Mucosa of stomach (tissue), 1 donor: Measurements from ENCODE around the gene CEP44.
"Not testable (repeated sequence)": the region's sequence is repeated elsewhere in the genome, so short reads cannot be mapped to it uniquely, and the experiment has no call there.

ENCODE experiments used
- H3K27me3 ChIP-seq: one replicate; pipeline ENCODE4 v1.7.0; 2013; ENCODE audit warnings: mild to moderate bottlenecking, low read length; ENCODE audit not compliant: control insufficient read depth, insufficient read depth
- H3K36me3 ChIP-seq: one replicate; pipeline ENCODE4 v1.7.0; 2013; ENCODE audit warnings: low read length; ENCODE audit not compliant: control insufficient read depth, insufficient read depth
- H3K4me1 ChIP-seq: one replicate; pipeline ENCODE4 v1.7.0; 2013; ENCODE audit warnings: mild to moderate bottlenecking, low read length; ENCODE audit not compliant: control insufficient read depth, insufficient read depth
- H3K4me3 ChIP-seq: one replicate; pipeline ENCODE4 v1.7.0; 2013; ENCODE audit warnings: low read length
- H3K9ac ChIP-seq: one replicate; pipeline ENCODE4 v1.7.0; 2013; ENCODE audit warnings: mild to moderate bottlenecking, low read length, moderate library complexity
- H3K9me3 ChIP-seq: one replicate; pipeline ENCODE4 v1.7.0; 2013; ENCODE audit warnings: mild to moderate bottlenecking, low read length, moderate library complexity; ENCODE audit not compliant: control insufficient read depth
- donor health status: Pancreatic carcinoma.

CEP44 gene

DNA sequence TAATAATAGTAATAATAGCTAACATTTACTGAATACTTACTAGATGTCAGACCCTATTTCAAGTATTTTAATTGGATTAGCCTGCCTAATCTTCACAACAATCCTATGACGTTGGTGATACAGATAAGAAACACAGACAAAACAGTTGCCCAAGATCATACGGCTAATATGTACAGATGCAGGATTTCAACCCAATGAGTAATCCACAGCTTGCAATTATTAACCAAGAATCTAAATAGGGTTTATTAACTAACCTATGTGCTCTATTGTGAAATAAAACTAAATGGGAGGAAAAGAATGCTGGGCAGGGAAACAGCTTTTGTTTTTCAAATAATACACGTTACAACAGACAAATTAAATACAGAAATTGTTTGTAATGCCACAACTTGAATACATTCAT lies 23.6 kb upstream of the CEP44 start:
- no peak overlapping the region for H3K4me3 ChIP-seq
- H3K9ac ChIP-seq, result peak overlapping the region; percentile 5
- H3K27me3 ChIP-seq, result no peaks in the 10 kb centered on the region
- no peaks in the 10 kb centered on the region for H3K4me1 ChIP-seq
- no peaks in the 10 kb centered on the region for H3K9me3 ChIP-seq
- no peaks in the 10 kb centered on the region for H3K36me3 ChIP-seq

DNA sequence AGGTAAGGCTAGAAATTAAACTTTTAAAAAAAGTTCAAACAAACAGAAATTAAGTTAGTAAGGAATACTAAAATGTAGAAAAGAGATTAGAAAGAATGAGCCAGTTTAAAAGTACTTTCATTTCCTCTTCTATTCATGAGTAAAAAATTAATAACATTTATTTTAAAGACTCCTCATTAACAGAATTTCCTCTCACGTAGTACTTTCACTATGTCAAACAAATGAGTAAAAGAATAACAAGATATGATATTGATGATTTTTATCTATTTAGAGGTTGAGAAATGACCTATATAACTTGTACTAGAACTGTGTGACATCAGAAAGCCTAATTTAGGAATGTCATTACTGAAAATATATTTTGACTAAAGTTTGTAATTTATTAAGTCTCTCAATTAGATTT lies 22.3 kb upstream of the CEP44 start:
- H3K4me3 ChIP-seq, H3K9me3 ChIP-seq, H3K36me3 ChIP-seq, H3K27me3 ChIP-seq, H3K4me1 ChIP-seq, H3K9ac ChIP-seq: not testable (repeated sequence)

DNA sequence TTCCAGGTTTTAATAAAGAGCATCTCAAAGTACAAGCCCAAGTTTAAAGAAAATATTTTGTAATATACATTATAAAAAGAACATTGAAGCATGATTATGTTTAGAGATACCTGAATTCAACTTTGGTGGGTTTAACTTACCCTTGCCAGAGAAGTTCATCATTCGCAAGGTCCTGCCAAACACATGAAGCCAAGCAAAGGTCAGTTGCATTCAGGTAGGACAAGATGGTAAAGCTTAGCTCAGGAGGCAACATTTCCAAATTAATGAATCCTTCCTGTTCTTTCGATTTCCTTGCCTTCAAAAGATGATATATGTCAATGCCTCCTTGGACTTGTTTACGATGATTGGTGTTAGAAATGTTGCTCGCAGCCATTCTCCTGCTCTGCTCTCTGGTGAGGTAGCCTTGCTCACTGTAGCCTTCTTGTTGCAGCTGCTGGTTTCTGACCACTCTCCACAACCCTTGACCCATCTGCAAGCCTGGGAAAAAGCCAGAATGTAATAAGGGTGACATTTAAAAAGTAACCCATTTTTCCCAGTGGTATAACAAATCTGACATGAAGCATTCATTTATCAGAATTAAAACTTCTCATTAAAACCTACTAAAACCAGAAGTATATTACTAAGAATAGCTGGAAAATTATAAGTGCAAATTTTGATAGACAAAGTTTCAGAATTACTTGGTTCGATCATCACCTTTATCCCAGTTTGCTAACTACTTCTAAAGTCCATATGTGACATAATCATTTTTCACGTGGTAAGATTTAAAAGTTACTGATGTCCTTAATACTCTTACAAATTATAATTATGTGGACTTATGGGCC lies 20.9 kb upstream of the CEP44 start:
- Histone ChIP-seq H3K9me3 (no peaks in the 10 kb centered on the region), H3K4me1 (no peaks in the 10 kb centered on the region), H3K27me3 (no peaks in the 10 kb centered on the region), H3K4me3 (no peak overlapping the region), H3K36me3 (no peaks in the 10 kb centered on the region), H3K9ac (no peak overlapping the region)

DNA sequence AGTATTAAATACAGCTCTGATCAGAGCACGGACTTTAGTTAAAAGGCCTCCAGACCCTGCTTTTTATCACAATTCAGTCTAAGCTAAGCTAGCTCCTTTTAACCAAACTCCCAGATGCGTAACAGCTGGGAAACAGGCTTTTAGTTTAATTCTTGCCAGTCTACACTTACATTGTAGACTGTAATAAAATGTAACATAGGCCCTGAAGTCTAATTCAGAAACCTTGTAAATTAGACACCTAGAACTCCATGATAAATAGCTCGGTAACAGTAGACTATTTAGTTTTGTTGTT lies 20.3 kb upstream of the CEP44 start:
- no peak overlapping the region for H3K4me3 ChIP-seq
- H3K9me3 ChIP-seq, result no peaks in the 10 kb centered on the region
- H3K9ac ChIP-seq, result no peak overlapping the region
- no peaks in the 10 kb centered on the region for H3K27me3 ChIP-seq
- no peaks in the 10 kb centered on the region for H3K36me3 ChIP-seq
- no peaks in the 10 kb centered on the region for H3K4me1 ChIP-seq

DNA sequence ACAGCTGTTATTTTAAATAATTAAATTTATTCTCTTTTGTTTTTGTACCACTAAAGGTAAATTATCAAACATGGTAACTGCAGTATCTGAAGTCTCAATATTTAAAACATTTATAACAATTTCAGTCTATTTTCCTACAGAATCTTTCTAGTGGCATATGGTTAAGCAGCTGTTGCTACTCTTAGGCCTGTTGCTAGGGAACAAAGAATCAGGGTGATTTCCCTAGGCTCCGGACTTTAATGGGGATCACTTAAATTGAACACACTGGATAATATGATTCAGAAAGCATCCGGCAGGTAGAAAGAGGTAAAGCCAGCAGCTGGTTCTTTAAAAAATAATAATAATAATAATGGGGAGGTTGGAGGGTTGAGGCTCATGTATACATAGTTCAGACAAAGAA lies 17.8 kb upstream of the CEP44 start:
- H3K4me1 ChIP-seq, result no peaks in the 10 kb centered on the region
- H3K9me3 ChIP-seq, result no peaks in the 10 kb centered on the region
- H3K36me3 ChIP-seq, result no peaks in the 10 kb centered on the region
- no peak overlapping the region for H3K4me3 ChIP-seq
- no peaks in the 10 kb centered on the region for H3K27me3 ChIP-seq
- H3K9ac ChIP-seq, result no peak overlapping the region

DNA sequence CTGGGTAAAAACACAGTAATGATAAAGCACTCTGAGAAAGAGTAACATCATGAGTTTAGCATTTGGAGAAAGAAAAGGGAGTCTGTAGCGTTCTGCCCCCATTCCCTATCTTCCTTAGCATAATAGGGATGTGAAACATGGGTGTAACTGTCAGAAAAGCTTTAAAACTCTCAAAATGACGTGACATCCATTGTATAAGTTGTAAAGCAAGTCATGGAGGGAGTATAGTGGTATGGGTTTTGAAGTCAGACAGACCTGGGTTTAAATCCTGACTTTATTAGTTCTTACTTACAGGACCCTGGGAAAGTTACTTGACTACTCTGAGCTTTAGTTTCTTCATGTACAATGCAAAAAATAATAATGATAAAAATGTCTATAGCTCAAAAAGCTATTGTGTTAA lies 17.3 kb upstream of the CEP44 start:
- H3K9ac ChIP-seq, result no peak overlapping the region
- H3K4me3 ChIP-seq, result no peak overlapping the region
- no peaks in the 10 kb centered on the region for H3K36me3 ChIP-seq
- no peaks in the 10 kb centered on the region for H3K4me1 ChIP-seq
- H3K9me3 ChIP-seq, result no peaks in the 10 kb centered on the region
- no peaks in the 10 kb centered on the region for H3K27me3 ChIP-seq

DNA sequence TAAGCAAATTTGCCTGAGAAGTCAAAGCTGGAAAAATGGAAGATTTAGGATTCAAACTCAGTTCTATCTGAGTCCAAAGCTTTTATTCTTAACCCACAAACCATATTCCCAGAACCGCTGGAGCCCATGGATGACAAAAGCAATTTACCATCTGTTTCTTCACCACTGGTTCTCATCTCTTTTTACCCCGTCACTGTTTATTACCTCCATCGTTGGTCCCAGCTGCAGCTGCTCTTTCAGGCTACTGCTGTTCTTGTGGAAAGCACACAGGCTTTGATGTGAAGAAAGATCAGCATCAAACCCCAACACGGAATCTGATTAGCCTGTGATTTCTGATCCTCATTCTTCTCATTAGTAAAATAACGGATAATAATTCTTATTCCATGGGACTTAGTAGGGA lies 9.8 kb upstream of the CEP44 start:
- Histone ChIP-seq H3K27me3 (no peaks in the 10 kb centered on the region), H3K4me1 (no peaks in the 10 kb centered on the region), H3K9me3 (no peaks in the 10 kb centered on the region), H3K36me3 (no peaks in the 10 kb centered on the region), H3K4me3 (no peak overlapping the region), H3K9ac (no peak overlapping the region)

DNA sequence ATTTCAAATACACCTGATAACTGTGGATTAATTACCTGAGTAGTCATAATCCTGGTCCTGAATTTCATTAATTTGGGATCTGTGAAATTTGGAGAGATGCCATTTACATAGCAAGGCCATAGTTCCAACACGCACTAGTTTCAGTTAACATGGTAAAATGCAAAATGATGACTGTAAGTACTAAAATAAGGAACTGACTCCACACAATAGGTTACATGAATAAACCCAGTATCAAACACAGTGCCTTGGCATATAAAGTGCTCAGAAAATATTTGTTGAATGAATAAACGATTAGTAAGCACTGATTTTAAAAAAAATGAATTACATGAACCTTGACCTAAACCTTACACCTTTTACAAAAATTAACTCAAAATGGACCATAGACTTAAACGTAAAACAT lies 9.3 kb upstream of the CEP44 start:
- no peaks in the 10 kb centered on the region for H3K27me3 ChIP-seq
- H3K36me3 ChIP-seq, result no peaks in the 10 kb centered on the region
- no peaks in the 10 kb centered on the region for H3K9me3 ChIP-seq
- no peak overlapping the region for H3K9ac ChIP-seq
- no peaks in the 10 kb centered on the region for H3K4me1 ChIP-seq
- no peak overlapping the region for H3K4me3 ChIP-seq

DNA sequence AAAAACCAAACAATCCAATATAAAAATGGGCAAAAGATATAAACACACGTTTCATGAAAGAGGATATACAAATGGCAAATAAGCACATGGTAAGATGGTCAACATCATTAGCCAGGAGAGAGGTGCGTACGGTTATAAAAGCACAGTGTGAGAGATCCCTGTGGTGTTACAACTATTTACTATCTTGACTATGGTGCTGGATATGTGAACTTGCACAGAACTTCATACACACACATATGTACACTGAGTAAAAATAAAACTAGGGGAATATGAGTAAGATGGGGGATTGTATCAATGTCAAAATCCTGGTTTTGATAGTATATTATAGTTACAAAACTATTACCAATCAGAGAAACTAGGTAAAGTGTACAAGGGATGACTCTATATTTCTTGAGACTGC lies 8.6 kb upstream of the CEP44 start:
- H3K27me3 ChIP-seq, result no peaks in the 10 kb centered on the region
- H3K9ac ChIP-seq, result no peak overlapping the region
- H3K4me3 ChIP-seq, result no peak overlapping the region
- H3K4me1 ChIP-seq, result no peaks in the 10 kb centered on the region
- H3K9me3 ChIP-seq, result no peaks in the 10 kb centered on the region
- no peaks in the 10 kb centered on the region for H3K36me3 ChIP-seq

DNA sequence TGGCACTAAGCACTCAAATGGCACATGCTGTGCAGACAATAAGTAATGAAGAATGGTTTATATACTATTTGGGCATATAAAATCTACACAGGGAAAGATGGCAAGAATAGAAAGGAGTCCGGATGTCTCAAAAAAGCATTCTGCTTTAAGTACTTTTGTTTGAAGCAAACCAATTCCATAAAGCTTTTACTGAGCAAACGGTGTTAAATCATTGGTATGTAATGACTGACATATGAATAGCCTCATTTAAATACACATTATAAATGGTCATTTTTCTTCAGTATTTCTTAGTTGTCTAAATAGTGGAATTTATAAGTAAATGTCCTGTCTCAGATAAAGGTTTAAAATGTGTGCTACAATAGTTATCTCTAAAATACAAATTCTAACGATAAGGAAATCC lies 6.3 kb upstream of the CEP44 start:
- no peak overlapping the region for H3K9ac ChIP-seq
- H3K4me3 ChIP-seq, result no peak overlapping the region
- H3K36me3 ChIP-seq, result no peaks in the 10 kb centered on the region
- H3K27me3 ChIP-seq, result no peaks in the 10 kb centered on the region
- H3K9me3 ChIP-seq, result no peaks in the 10 kb centered on the region
- H3K4me1 ChIP-seq, result no peaks in the 10 kb centered on the region

DNA sequence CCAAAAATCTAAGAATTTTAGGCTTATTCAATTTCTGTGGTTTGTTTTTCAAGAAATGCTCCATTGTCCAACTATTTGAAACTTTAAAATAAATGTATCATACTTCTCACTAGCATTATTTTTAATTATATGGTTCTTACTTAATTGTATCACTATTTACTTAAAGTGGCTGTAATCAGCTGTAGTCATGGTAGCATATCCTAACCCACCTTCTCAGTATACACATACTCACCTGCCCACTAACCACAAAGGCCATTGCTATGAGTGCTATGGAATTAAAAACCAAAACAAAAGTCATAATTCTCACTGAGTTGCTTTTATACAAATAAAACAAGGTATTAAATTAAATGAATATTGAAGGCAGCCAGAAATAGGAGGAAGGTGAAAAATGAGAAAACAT lies 5.2 kb upstream of the CEP44 start:
- Histone ChIP-seq H3K9me3 (no peaks in the 10 kb centered on the region), H3K4me1 (no peaks in the 10 kb centered on the region), H3K27me3 (no peaks in the 10 kb centered on the region), H3K36me3 (no peaks in the 10 kb centered on the region), H3K4me3 (no peak overlapping the region), H3K9ac (no peak overlapping the region)

DNA sequence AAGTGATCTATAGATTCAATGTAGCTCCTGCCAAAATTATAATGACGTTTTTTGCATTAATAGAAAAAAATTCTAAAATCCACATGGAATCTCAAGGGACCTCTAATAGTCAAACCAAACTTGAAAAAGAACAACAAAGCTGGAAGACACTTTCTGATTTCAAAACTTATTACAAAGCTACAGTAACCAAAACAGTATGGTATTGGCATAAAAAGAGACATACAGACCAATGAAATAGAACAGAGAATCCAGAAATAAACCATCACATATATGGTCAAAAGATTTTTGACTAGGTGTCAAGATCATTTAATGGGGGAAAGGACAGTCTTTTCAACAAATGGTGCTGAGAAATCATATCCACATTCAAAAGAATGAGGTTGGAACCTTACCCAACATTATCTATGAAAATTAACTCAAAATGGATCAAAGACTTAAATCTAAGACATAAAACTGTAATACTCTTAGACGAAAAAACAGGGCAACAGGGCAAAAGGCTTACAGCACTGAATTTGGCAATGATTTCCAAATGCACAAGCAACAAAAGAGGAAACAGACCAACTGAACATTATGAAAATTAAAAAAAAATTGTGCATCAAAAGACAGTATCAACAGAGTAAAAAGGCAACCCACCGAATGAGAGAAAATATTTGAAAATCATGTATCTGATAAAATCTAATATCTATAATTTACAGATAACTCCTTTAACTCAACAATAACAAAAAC lies 4.1 kb upstream of the CEP44 start:
- no peak overlapping the region for H3K4me3 ChIP-seq
- no peaks in the 10 kb centered on the region for H3K4me1 ChIP-seq
- H3K9me3 ChIP-seq, result no peaks in the 10 kb centered on the region
- no peaks in the 10 kb centered on the region for H3K27me3 ChIP-seq
- no peak overlapping the region for H3K9ac ChIP-seq
- no peaks in the 10 kb centered on the region for H3K36me3 ChIP-seq
